WTC11 (cell line): ENCODE results near the gene TMEM200C. TPM values are rescaled to one million over a fixed set of nuclear protein-coding genes. Genes with fewer than 3 reads are reported as not detected.

Source experiments
- ATAC-seq: fragments of 200-7000 bp; cut with Tn5 transposase; 2 replicates; pipeline ENCODE4 v1.10.0; 2021; ENCODE audit warnings: mild to moderate bottlenecking, moderate library complexity
- Bru-seq: library from RNA; stranded (reverse); fragments of 400-500 nt; gene quantifications from one replicate; lab custom pipeline; 2021; lab: Mats Ljungman, UMichigan
- CTCF ChIA-PET: fragments of 300-600 bp; sonication (Branson Sonifier 250); formaldehyde crosslinking; loops from one replicate; lab custom pipeline; 2021; ENCODE audit warnings: antibody characterized with exemption; lab: Charles Lee
- POLR2A ChIA-PET: fragments of 350-600 bp; sonication (Branson Sonifier 250); formaldehyde crosslinking; loops from one replicate; lab custom pipeline; 2021; ENCODE audit warnings: antibody characterized with exemption; lab: Charles Lee
- DNase-seq: peaks from one replicate; pipeline ENCODE4 v3.0.0; 2021; ENCODE audit warnings: low spot score
- H3K27ac Mint-ChIP-seq: 2 replicates; pipeline ENCODE4 v1.8.0; 2021; ENCODE audit warnings: mixed read lengths
- H3K27me3 Mint-ChIP-seq: 2 replicates; pipeline ENCODE4 v1.8.0; 2021; ENCODE audit warnings: low read depth, mild to moderate bottlenecking, moderate library complexity, mixed read lengths
- H3K36me3 Mint-ChIP-seq: 2 replicates; pipeline ENCODE4 v1.8.0; 2021; ENCODE audit warnings: mixed read lengths
- H3K4me1 Mint-ChIP-seq: 2 replicates; pipeline ENCODE4 v1.8.0; 2022; ENCODE audit warnings: mixed read lengths
- H3K4me3 Mint-ChIP-seq: 2 replicates; pipeline ENCODE4 v1.8.0; 2021; ENCODE audit warnings: mild to moderate bottlenecking, moderate library complexity, mixed read lengths
- H3K9me3 Mint-ChIP-seq: 2 replicates; pipeline ENCODE4 v1.8.0; 2021; ENCODE audit warnings: mixed read lengths
- GABPB1 ChIP-seq: sonication (generic); formaldehyde crosslinking; IDR thresholded peaks from 2 replicates; pipeline ENCODE4 v1.8.1; 2023; ENCODE audit warnings: mild to moderate bottlenecking, missing genetic modification reagents
- GRHL2 ChIP-seq: fragments of 250-450 bp; sonication (Bioruptor Pico); IDR thresholded peaks from 2 replicates; pipeline ENCODE4 v1.8.0; 2022; ENCODE audit warnings: mild to moderate bottlenecking, moderate library complexity; ENCODE audit not compliant: insufficient replicate concordance, severe bottlenecking
- JAZF1 ChIP-seq: fragments of 250-450 bp; sonication (Bioruptor Pico); IDR thresholded peaks from 2 replicates; pipeline ENCODE4 v1.9.0; 2021; ENCODE audit warnings: moderate library complexity, mild to moderate bottlenecking, inconsistent platforms
- KAT7 ChIP-seq: sonication (generic); formaldehyde crosslinking; IDR thresholded peaks from 2 replicates; pipeline ENCODE4 v1.8.1; 2023; ENCODE audit warnings: missing genetic modification reagents, mild to moderate bottlenecking, borderline replicate concordance
- RORB ChIP-seq: fragments of 250-450 bp; sonication (Bioruptor Pico); IDR thresholded peaks from 2 replicates; pipeline ENCODE4 v1.9.0; 2021; ENCODE audit warnings: mild to moderate bottlenecking
- SMAD4 ChIP-seq: sonication (generic); formaldehyde crosslinking; IDR thresholded peaks from 2 replicates; pipeline ENCODE4 v1.8.0; 2022; ENCODE audit warnings: mild to moderate bottlenecking, missing genetic modification reagents
- ZNF219 ChIP-seq: sonication (generic); formaldehyde crosslinking; IDR thresholded peaks from 2 replicates; pipeline ENCODE4 v1.8.0; 2023; ENCODE audit warnings: missing genetic modification reagents, mild to moderate bottlenecking, borderline replicate concordance
- long read RNA-seq, 3 experiments: library from RNA in 1 of 3; library from capped mRNA in 1 of 3; library from polyadenylated mRNA in 1 of 3; unstranded in 2 of 3; stranded (forward) in 1 of 3; transcript quantifications; one replicate each; pipeline ENCODE4 v2.0.0, GENCODE V29; 2021
- total RNA-seq: library from RNA; stranded (reverse); gene quantifications from 3 replicates; pipeline ENCODE4 v1.2.3, GENCODE V29; 2021
- TF ChIP-seq, protein P1 (sequence below): sonication (generic); formaldehyde crosslinking; conservative IDR thresholded peaks from 2 replicates; pipeline ENCODE4 v1.8.1; 2023; ENCODE audit warnings: mild to moderate bottlenecking, low read depth, missing genetic modification reagents, moderate library complexity
- TF ChIP-seq, protein P2 (sequence below): sonication (generic); formaldehyde crosslinking; IDR thresholded peaks from 2 replicates; pipeline ENCODE4 v1.8.1; 2023; ENCODE audit warnings: mild to moderate bottlenecking, missing genetic modification reagents
- TF ChIP-seq, protein P3 (sequence below): sonication (generic); formaldehyde crosslinking; IDR thresholded peaks from 2 replicates; pipeline ENCODE4 v1.8.1; 2023; ENCODE audit warnings: mild to moderate bottlenecking, moderate library complexity, missing genetic modification reagents
- TF ChIP-seq, protein P4 (sequence below): sonication (generic); formaldehyde crosslinking; IDR thresholded peaks from 2 replicates; pipeline ENCODE4 v1.8.0; 2023; ENCODE audit warnings: missing genetic modification reagents, mild to moderate bottlenecking, borderline replicate concordance
- TF ChIP-seq, protein P5 (sequence below): sonication (generic); formaldehyde crosslinking; IDR thresholded peaks from 2 replicates; pipeline ENCODE4 v1.8.0; 2023; ENCODE audit warnings: mild to moderate bottlenecking, missing genetic modification reagents
- TF ChIP-seq, protein P6 (sequence below): fragments of 250-450 bp; sonication (Bioruptor Pico); IDR thresholded peaks from 2 replicates; pipeline ENCODE4 v1.9.0; 2021; ENCODE audit warnings: mild to moderate bottlenecking, borderline replicate concordance

TMEM200C gene
- 6.1 to 7.4 TPM (median 6.6 TPM) in 3 replicates for total RNA-seq
- percentile 59 among the genes with signal in this experiment for Bru-seq, nascent RNA
- long read RNA-seq, experiment 1, full-length matches to known transcripts = 4 of 16 reads
- long read RNA-seq, experiment 1, partial matches to known transcripts = 12 of 16 reads
- long read RNA-seq, experiment 1, other reads (novel, unspliced or antisense) = 0 of 16 reads
- long read RNA-seq, experiment 2, partial matches to known transcripts = 3 of 6 reads
- long read RNA-seq, experiment 2, other reads (novel, unspliced or antisense) = 0 of 6 reads
- long read RNA-seq, experiment 3 = 0 reads

DNA sequence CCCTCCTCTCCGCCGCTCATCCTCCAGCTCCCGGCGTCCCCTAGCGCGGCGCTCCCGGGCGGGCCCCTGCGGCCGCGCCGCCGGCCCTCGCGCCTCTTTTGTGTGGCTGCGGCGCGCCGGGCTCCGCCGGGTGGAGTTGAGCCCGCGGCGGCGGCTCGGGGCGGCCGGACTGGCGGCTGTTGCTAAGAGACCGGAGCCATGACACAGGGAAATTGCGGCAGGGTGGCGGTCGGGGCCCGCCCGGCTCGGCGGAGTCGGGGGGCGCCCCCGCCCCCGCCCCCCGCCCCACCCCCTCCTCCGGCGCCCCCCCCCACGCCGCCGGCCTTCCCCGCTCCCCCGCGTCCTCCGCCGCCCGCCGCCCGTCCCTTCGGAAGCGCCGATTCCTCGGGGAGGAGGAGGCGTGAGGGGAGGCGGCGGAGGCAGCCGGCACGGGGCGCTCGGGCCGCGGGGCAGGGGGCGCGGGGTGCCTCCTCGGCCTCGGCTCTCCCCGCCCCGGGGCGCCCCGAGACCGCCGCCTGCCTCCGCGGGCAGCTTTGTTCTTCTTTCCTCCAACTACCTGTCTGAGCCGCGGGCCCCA is at the start of gene TMEM200C:
Gene TMEM200C (minus strand): TSS at position 224 of the 577 bp plus-strand sequence. CDS start 3,459 bp downstream, outside the sequence.
- Mint-ChIP-seq H3K4me3 (peak within 1 kb of the TSS; percentile 91), H3K9me3 (no peaks in the 10 kb centered on the region), H3K36me3 (no peaks in the 10 kb centered on the region), H3K27me3 (peaks cover 44% of the 10 kb centered on the region), H3K4me1 (peaks cover 44% of the 10 kb centered on the region), H3K27ac (no peak within 1 kb of the TSS)
- ATAC-seq (peak; percentile 14), DNase-seq (peak; percentile 57)
- TF ChIP-seq, protein P1, sequence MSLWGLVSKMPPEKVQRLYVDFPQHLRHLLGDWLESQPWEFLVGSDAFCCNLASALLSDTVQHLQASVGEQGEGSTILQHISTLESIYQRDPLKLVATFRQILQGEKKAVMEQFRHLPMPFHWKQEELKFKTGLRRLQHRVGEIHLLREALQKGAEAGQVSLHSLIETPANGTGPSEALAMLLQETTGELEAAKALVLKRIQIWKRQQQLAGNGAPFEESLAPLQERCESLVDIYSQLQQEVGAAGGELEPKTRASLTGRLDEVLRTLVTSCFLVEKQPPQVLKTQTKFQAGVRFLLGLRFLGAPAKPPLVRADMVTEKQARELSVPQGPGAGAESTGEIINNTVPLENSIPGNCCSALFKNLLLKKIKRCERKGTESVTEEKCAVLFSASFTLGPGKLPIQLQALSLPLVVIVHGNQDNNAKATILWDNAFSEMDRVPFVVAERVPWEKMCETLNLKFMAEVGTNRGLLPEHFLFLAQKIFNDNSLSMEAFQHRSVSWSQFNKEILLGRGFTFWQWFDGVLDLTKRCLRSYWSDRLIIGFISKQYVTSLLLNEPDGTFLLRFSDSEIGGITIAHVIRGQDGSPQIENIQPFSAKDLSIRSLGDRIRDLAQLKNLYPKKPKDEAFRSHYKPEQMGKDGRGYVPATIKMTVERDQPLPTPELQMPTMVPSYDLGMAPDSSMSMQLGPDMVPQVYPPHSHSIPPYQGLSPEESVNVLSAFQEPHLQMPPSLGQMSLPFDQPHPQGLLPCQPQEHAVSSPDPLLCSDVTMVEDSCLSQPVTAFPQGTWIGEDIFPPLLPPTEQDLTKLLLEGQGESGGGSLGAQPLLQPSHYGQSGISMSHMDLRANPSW (CRISPR knock-in tag) = no peak
- no peak; the same call in 1 of the 2 replicates for TF ChIP-seq KAT7 (CRISPR knock-in tag)
- TF ChIP-seq ZNF219 (CRISPR knock-in tag) = no peak
- TF ChIP-seq, protein P2, sequence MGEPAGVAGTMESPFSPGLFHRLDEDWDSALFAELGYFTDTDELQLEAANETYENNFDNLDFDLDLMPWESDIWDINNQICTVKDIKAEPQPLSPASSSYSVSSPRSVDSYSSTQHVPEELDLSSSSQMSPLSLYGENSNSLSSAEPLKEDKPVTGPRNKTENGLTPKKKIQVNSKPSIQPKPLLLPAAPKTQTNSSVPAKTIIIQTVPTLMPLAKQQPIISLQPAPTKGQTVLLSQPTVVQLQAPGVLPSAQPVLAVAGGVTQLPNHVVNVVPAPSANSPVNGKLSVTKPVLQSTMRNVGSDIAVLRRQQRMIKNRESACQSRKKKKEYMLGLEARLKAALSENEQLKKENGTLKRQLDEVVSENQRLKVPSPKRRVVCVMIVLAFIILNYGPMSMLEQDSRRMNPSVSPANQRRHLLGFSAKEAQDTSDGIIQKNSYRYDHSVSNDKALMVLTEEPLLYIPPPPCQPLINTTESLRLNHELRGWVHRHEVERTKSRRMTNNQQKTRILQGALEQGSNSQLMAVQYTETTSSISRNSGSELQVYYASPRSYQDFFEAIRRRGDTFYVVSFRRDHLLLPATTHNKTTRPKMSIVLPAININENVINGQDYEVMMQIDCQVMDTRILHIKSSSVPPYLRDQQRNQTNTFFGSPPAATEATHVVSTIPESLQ (CRISPR knock-in tag) = no peak
- ChIA-PET CTCF (interaction anchor here (0.7 to 2.2 kb wide), 5 partner anchors 16 to 324 kb away, joined by 3 to 8 read pairs (median 3); no protein-coding TSS in a partner anchor), POLR2A (no interaction called here)

DNA sequence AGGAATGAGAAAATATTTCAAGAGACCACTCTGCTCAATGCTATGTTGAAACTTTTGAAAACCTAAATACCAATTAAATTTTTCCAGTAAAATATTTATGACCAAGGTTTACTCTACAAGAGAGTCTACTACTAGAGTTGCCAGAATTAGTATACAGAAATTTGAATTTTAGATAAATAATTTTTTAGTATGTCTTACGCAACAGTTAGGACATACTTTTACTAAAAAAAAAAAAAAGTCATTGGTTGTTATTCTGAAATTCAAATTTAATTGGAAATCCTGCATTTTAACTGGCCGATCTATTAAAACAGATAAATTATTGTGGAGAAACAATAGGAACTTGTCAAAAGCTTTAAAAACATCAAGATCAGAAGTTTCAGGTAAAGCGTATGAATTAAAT is 49.1 kb upstream of the TMEM200C start:
- DNase-seq (no peak), ATAC-seq (no peak)
- CTCF ChIA-PET = no interaction called here
- no peaks in the 10 kb centered on the region for H3K27me3 Mint-ChIP-seq
- peaks cover 25% of the 10 kb centered on the region for H3K4me1 Mint-ChIP-seq
- POLR2A ChIA-PET = interaction anchor here (0.7 kb wide), 1 partner anchor 1144 kb away, joined by 3 read pairs; no protein-coding TSS in a partner anchor
- H3K9me3 Mint-ChIP-seq = no peaks in the 10 kb centered on the region
- H3K27ac Mint-ChIP-seq = no peak overlapping the region
- no peaks in the 10 kb centered on the region for H3K36me3 Mint-ChIP-seq
- H3K4me3 Mint-ChIP-seq = no peak overlapping the region
- TF ChIP-seq, protein P3, sequence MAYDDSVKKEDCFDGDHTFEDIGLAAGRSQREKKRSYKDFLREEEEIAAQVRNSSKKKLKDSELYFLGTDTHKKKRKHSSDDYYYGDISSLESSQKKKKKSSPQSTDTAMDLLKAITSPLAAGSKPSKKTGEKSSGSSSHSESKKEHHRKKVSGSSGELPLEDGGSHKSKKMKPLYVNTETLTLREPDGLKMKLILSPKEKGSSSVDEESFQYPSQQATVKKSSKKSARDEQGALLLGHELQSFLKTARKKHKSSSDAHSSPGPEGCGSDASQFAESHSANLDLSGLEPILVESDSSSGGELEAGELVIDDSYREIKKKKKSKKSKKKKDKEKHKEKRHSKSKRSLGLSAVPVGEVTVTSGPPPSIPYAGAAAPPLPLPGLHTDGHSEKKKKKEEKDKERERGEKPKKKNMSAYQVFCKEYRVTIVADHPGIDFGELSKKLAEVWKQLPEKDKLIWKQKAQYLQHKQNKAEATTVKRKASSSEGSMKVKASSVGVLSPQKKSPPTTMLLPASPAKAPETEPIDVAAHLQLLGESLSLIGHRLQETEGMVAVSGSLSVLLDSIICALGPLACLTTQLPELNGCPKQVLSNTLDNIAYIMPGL = no peak
- TF ChIP-seq, protein P4, sequence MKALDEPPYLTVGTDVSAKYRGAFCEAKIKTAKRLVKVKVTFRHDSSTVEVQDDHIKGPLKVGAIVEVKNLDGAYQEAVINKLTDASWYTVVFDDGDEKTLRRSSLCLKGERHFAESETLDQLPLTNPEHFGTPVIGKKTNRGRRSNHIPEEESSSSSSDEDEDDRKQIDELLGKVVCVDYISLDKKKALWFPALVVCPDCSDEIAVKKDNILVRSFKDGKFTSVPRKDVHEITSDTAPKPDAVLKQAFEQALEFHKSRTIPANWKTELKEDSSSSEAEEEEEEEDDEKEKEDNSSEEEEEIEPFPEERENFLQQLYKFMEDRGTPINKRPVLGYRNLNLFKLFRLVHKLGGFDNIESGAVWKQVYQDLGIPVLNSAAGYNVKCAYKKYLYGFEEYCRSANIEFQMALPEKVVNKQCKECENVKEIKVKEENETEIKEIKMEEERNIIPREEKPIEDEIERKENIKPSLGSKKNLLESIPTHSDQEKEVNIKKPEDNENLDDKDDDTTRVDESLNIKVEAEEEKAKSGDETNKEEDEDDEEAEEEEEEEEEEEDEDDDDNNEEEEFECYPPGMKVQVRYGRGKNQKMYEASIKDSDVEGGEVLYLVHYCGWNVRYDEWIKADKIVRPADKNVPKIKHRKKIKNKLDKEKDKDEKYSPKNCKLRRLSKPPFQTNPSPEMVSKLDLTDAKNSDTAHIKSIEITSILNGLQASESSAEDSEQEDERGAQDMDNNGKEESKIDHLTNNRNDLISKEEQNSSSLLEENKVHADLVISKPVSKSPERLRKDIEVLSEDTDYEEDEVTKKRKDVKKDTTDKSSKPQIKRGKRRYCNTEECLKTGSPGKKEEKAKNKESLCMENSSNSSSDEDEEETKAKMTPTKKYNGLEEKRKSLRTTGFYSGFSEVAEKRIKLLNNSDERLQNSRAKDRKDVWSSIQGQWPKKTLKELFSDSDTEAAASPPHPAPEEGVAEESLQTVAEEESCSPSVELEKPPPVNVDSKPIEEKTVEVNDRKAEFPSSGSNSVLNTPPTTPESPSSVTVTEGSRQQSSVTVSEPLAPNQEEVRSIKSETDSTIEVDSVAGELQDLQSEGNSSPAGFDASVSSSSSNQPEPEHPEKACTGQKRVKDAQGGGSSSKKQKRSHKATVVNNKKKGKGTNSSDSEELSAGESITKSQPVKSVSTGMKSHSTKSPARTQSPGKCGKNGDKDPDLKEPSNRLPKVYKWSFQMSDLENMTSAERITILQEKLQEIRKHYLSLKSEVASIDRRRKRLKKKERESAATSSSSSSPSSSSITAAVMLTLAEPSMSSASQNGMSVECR (CRISPR knock-in tag) = no peak
- no peak for TF ChIP-seq GABPB1
- TF ChIP-seq, protein P5, sequence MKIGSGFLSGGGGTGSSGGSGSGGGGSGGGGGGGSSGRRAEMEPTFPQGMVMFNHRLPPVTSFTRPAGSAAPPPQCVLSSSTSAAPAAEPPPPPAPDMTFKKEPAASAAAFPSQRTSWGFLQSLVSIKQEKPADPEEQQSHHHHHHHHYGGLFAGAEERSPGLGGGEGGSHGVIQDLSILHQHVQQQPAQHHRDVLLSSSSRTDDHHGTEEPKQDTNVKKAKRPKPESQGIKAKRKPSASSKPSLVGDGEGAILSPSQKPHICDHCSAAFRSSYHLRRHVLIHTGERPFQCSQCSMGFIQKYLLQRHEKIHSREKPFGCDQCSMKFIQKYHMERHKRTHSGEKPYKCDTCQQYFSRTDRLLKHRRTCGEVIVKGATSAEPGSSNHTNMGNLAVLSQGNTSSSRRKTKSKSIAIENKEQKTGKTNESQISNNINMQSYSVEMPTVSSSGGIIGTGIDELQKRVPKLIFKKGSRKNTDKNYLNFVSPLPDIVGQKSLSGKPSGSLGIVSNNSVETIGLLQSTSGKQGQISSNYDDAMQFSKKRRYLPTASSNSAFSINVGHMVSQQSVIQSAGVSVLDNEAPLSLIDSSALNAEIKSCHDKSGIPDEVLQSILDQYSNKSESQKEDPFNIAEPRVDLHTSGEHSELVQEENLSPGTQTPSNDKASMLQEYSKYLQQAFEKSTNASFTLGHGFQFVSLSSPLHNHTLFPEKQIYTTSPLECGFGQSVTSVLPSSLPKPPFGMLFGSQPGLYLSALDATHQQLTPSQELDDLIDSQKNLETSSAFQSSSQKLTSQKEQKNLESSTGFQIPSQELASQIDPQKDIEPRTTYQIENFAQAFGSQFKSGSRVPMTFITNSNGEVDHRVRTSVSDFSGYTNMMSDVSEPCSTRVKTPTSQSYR (CRISPR knock-in tag) = no peak
- TF ChIP-seq, protein P6, sequence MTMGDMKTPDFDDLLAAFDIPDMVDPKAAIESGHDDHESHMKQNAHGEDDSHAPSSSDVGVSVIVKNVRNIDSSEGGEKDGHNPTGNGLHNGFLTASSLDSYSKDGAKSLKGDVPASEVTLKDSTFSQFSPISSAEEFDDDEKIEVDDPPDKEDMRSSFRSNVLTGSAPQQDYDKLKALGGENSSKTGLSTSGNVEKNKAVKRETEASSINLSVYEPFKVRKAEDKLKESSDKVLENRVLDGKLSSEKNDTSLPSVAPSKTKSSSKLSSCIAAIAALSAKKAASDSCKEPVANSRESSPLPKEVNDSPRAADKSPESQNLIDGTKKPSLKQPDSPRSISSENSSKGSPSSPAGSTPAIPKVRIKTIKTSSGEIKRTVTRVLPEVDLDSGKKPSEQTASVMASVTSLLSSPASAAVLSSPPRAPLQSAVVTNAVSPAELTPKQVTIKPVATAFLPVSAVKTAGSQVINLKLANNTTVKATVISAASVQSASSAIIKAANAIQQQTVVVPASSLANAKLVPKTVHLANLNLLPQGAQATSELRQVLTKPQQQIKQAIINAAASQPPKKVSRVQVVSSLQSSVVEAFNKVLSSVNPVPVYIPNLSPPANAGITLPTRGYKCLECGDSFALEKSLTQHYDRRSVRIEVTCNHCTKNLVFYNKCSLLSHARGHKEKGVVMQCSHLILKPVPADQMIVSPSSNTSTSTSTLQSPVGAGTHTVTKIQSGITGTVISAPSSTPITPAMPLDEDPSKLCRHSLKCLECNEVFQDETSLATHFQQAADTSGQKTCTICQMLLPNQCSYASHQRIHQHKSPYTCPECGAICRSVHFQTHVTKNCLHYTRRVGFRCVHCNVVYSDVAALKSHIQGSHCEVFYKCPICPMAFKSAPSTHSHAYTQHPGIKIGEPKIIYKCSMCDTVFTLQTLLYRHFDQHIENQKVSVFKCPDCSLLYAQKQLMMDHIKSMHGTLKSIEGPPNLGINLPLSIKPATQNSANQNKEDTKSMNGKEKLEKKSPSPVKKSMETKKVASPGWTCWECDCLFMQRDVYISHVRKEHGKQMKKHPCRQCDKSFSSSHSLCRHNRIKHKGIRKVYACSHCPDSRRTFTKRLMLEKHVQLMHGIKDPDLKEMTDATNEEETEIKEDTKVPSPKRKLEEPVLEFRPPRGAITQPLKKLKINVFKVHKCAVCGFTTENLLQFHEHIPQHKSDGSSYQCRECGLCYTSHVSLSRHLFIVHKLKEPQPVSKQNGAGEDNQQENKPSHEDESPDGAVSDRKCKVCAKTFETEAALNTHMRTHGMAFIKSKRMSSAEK (CRISPR knock-in tag) = no peak
- no peak for TF ChIP-seq GRHL2
- no peak for TF ChIP-seq JAZF1 (CRISPR knock-in tag)
- TF ChIP-seq SMAD4 = no peak
- TF ChIP-seq RORB = no peak
